HEK293 (cell line): ENCODE measurements around the gene WASF2.
"Not testable (repeated sequence)": the region's sequence is repeated elsewhere in the genome, so short reads cannot be mapped to it uniquely, and the experiment has no call there.

ENCODE experiments used
- CTCF ChIA-PET: fragments of 350-600 bp; formaldehyde crosslinking; extraction: SDS; loops from one replicate; lab custom pipeline; 2021; ENCODE audit warnings: antibody characterized with exemption; lab: Yijun Ruan, JAX
- POLR2A ChIA-PET: fragments of 300-600 bp; formaldehyde crosslinking; extraction: SDS; loops from one replicate; lab custom pipeline; 2020; ENCODE audit warnings: antibody characterized with exemption, inconsistent platforms; lab: Yijun Ruan, JAX
- H3K27ac ChIP-seq: fragments of 200-500 bp; sonication (Bioruptor generic); 2 replicates; pipeline ENCODE4 v1.5.1; 2014; ENCODE audit warnings: low read depth, low read length, control low read depth, inconsistent platforms; ENCODE audit errors: extremely low read depth
- H3K36me3 ChIP-seq, 2 experiments: fragments of 200-500 bp in 1 of 2; sonication (Bioruptor generic) in 1 of 2; 1 replicate in 1 of 2; 2 replicates in 1 of 2; pipeline ENCODE4 v1.5.1; 2014 to 2017; ENCODE audit warnings: inconsistent platforms in 2 of 2, low read length in 2 of 2; ENCODE audit not compliant: control insufficient read depth in 2 of 2, insufficient read depth in 1 of 2
- H3K4me1 ChIP-seq: fragments of 200-500 bp; sonication (Bioruptor generic); 2 replicates; pipeline ENCODE4 v1.5.1; 2014; ENCODE audit warnings: mild to moderate bottlenecking, low read length, inconsistent platforms; ENCODE audit not compliant: control insufficient read depth, insufficient read depth
- H3K4me3 ChIP-seq: 2 replicates; pipeline ENCODE4 v1.5.1; 2011; ENCODE audit warnings: low read depth, mild to moderate bottlenecking, control low read depth, low read length, moderate library complexity
- H3K9me3 ChIP-seq: fragments of 200-500 bp; sonication (Bioruptor generic); 2 replicates; pipeline ENCODE4 v1.5.1; 2014; ENCODE audit warnings: low read depth, low read length, inconsistent platforms; ENCODE audit not compliant: control insufficient read depth, insufficient read depth
- BCL11B ChIP-seq: fragments of 450-650 bp; formaldehyde crosslinking; IDR thresholded peaks from 2 replicates; pipeline ENCODE4 v1.5.1; 2016; ENCODE audit warnings: low read depth, missing biosample characterization, missing genetic modification characterization
- BCL6B ChIP-seq: fragments of 450-650 bp; formaldehyde crosslinking; IDR thresholded peaks from 2 replicates; pipeline ENCODE4 v1.5.1; 2017; ENCODE audit warnings: missing biosample characterization, missing genetic modification characterization
- INSM2 ChIP-seq: fragments of 450-650 bp; formaldehyde crosslinking; IDR thresholded peaks from 2 replicates; pipeline ENCODE4 v1.5.1; 2016; ENCODE audit warnings: missing biosample characterization, missing genetic modification characterization
- PRDM1 ChIP-seq: fragments of 450-650 bp; formaldehyde crosslinking; IDR thresholded peaks from 2 replicates; pipeline ENCODE4; 2016; ENCODE audit warnings: missing biosample characterization, missing genetic modification characterization
- ZEB2 ChIP-seq: fragments of 450-650 bp; formaldehyde crosslinking; IDR thresholded peaks from 2 replicates; pipeline ENCODE4 v1.5.1; 2016; ENCODE audit warnings: missing biosample characterization, missing genetic modification characterization
- ZNF146 ChIP-seq: fragments of 450-650 bp; formaldehyde crosslinking; IDR thresholded peaks from 2 replicates; pipeline ENCODE4 v1.5.1; 2016; ENCODE audit warnings: missing biosample characterization, missing genetic modification characterization
- ZNF362 ChIP-seq: fragments of 450-650 bp; formaldehyde crosslinking; IDR thresholded peaks from 2 replicates; pipeline ENCODE4 v1.5.1; 2016; ENCODE audit warnings: missing biosample characterization, missing genetic modification characterization
- ZNF488 ChIP-seq: fragments of 450-650 bp; formaldehyde crosslinking; IDR thresholded peaks from 2 replicates; pipeline ENCODE4 v1.5.1; 2016; ENCODE audit warnings: missing biosample characterization, missing genetic modification characterization
- ZNF518A ChIP-seq: fragments of 450-650 bp; formaldehyde crosslinking; conservative IDR thresholded peaks from 2 replicates; pipeline ENCODE4 v1.5.1; 2016; ENCODE audit warnings: low read depth, missing biosample characterization, missing genetic modification characterization
- ZNF639 ChIP-seq: fragments of 450-650 bp; formaldehyde crosslinking; IDR thresholded peaks from 2 replicates; pipeline ENCODE4 v1.5.1; 2016; ENCODE audit warnings: missing biosample characterization, missing genetic modification characterization
- ZNF677 ChIP-seq: fragments of 450-650 bp; IDR thresholded peaks from 2 replicates; pipeline ENCODE4 v1.5.0; 2018; ENCODE audit warnings: missing biosample characterization, mild to moderate bottlenecking, missing genetic modification characterization, moderate library complexity
- ZNF768 ChIP-seq: fragments of 450-650 bp; formaldehyde crosslinking; IDR thresholded peaks from 2 replicates; pipeline ENCODE4 v1.5.1; 2018; ENCODE audit warnings: missing biosample characterization, mild to moderate bottlenecking, missing genetic modification characterization

The WASF2 gene

GRCh38 chr1:27388337-27389005, 101.5 kb downstream of the WASF2 start (continued):
- TF ChIP-seq BCL6B (no peak), ZNF639 (tag by site-specific recombination) (no peak), ZNF768 (tag by site-specific recombination) (no peak), ZEB2 (peak; percentile 87), PRDM1 (tag by site-specific recombination) (no peak), ZNF362 (tag by site-specific recombination) (no peak), ZNF518A (tag by site-specific recombination) (no peak), INSM2 (tag by site-specific recombination) (no peak)
- TF ChIP-seq, all 188 proteins: peak for 10

GRCh38 chr1:27384797-27385196, 105.2 kb downstream of the WASF2 start:
- H3K27ac ChIP-seq, H3K9me3 ChIP-seq, H3K36me3 ChIP-seq, H3K4me3 ChIP-seq, H3K4me1 ChIP-seq, POLR2A ChIA-PET: not testable (repeated sequence)
- CTCF ChIA-PET: interaction anchor here (0.6 to 8.9 kb wide), 8 partner anchors 17 to 325 kb away, joined by 3 to 129 read pairs (median 3); partner anchors contain the start of gene MAP3K6
- peak; percentile 90 for TF ChIP-seq ZNF146 (tag by site-specific recombination)

- Histone ChIP-seq H3K27ac (no peak overlapping the region), H3K4me1 (no peaks in the 10 kb centered on the region), H3K36me3 (no peaks in the 10 kb centered on the region), H3K4me3 (no peak overlapping the region), H3K9me3 (no peaks in the 10 kb centered on the region)
- ChIA-PET CTCF (interaction anchor here (0.7 to 8.9 kb wide), 5 partner anchors 8 to 282 kb away, joined by 3 to 129 read pairs (median 3); partner anchors contain the start of gene MAP3K6), POLR2A (interaction anchor here (2.8 kb wide), 1 partner anchor 19 kb away, joined by 8 read pairs; no protein-coding TSS in a partner anchor)
- TF ChIP-seq ZNF488 (tag by site-specific recombination): no peak
- no peak for TF ChIP-seq ZNF677
- TF ChIP-seq BCL11B (tag by site-specific recombination): peak; percentile 80; the same call in 1 of the 2 replicates
Measured at GRCh38 chr1:27383661-27384060, 106.3 kb downstream of the WASF2 start.
